Fibroblast of skin of back (primary cell): ENCODE results near the gene GADD45G. TPM values are rescaled to one million over a fixed set of nuclear protein-coding genes. Genes with fewer than 3 reads are reported as not detected.

Source experiments
- DNase-seq: peaks from one replicate; pipeline ENCODE4 v3.0.0-alpha.2; 2013
- polyA plus RNA-seq, 2 experiments: library from polyadenylated mRNA; unstranded; fragments of 120-200 nt; gene quantifications; one replicate each; pipeline ENCODE4 v1.2.1, GENCODE V29; 2013; ENCODE audit not compliant: insufficient read length in 2 of 2

Gene GADD45G, protein sequence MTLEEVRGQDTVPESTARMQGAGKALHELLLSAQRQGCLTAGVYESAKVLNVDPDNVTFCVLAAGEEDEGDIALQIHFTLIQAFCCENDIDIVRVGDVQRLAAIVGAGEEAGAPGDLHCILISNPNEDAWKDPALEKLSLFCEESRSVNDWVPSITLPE
- polyA plus RNA-seq (2013, experiment 1 of 2; ENCODE audit: insufficient read length): 0.11 TPM
- 0.40 TPM for polyA plus RNA-seq (2013, experiment 2 of 2; ENCODE audit: insufficient read length)

- DNase-seq: peak; percentile 47
These were observed at the start of gene GADD45G for GRCh38 chr9:89604729-89605464. Gene GADD45G (plus strand): TSS chr9:89605012. CDS start chr9:89605122, 110 bp downstream.

- no peak for DNase-seq
These were observed 49.8 kb upstream of the GADD45G start for GRCh38 chr9:89555036-89555415.

DNA sequence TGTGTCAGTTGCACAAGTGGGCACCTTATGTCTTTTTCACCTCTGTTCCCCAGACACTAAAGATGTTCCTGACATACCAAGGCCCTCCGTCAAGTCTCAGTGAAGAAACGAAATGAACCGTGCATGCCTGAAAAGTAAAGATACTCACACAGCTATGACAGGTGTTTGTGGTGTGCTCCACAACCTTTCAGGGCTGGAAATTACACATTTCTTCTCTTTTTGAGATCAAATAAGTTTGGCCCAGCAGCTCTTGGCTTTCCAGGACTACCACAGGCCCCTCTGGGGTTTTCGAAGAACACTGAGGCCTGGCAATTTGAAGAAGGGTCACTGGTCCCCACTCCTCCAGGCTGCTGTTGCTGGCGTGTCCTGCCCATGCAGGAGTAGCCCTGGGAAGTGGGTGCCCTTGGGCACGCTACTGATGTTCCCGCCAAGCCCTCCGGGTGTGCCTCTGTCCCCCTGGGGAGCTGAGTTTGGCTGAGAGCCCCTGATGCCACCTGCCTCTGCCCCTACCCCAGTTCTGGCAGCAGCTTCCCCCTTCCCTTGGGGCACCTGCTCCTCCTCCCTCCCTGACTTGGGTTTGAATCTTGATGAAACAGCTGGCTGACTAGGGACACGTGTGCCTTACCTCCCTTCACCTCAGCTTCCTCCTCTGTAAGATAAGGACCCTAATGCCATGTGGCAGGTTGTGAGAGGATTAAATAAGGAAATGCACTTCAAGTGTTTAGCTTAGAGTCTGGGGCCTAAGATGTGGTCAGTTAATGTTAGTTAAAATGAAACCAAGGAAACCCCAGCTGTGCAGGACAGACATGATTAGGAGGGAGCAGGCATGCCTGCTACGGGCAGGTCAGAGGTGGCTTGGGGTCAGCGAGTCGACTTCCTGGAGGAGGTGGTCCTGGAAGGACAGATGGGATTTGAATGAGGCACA, 49.1 kb upstream of the GADD45G start:
- no peak for DNase-seq

DNA sequence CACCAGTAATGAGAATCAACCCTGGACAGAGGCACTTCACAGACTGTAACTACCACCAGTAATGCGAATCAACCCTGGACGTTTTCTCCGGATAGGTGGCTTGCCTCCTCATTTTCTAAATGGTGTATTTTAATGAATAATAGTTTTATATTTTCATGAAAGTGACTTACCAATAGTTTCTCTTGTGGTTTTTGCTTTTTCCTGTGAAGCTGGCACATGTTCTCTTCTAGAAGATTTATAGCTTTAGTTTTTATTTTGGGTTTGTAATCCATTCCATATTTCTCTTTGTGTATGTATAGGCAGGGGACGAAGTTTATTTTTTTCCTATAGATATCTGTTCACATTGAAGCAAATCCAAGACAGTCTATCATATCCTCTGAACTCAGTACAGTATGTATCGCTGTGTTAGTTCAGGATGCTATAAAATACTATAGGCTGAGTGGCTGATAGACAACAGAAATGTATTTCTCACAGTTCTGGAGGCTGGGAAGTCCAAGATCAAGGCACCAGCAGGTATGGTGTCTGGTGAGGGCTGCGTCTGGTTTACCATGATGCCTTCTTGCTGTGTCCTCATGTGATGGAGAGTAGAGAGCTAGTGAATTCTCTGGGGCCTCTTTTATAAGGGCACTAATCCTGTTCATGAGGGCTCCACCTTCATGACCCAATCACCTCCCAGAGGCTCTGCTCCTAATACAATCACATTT, 46.5 kb upstream of the GADD45G start:
- DNase-seq: no peak

DNA sequence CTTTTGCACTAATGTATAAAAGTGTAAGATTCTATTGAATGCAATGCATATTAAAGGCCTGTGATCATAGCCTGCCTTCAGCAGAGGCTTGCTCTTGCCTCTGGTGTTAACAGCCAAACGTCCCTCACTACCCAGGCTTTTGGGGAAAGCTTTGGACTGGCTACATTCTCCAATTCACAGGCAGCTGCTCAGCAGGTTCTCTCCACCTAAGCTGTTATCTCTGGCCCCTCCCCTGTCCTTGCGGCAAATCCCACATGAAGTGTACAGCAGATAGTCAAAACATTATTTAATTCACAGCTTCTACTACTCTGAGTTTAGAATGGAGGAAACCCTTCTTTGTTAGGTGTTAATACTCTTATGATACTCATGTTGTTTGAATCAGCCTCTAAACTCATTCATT, 45.9 kb upstream of the GADD45G start:
- no peak for DNase-seq

GRCh38 chr9:89562186-89562814, 42.5 kb upstream of the GADD45G start:
- DNase-seq: peak; percentile 41

GRCh38 chr9:89563571-89564345, 41.1 kb upstream of the GADD45G start:
- no peak for DNase-seq

GRCh38 chr9:89564346-89564878, 40.4 kb upstream of the GADD45G start:
- no peak for DNase-seq

GRCh38 chr9:89567649-89568048, 37.2 kb upstream of the GADD45G start:
- DNase-seq: no peak

DNA sequence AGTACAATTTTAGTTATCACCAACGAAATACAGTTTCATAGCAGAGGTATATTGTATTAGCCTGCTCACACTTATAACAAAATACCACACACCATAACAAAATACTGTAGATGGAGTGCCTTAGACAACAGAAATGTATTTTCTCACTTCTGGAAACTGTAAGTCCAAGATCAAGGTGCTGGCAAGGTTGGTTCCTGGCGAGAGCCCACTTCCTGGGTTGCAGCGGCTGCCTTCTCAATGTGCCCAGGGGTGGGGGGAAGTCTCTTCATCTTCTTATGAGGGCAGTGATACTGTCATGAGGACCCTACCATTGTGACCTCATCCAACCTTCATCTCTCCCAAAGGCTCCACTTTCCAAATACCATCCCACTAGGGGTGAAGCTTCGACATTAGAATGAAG, 30.5 kb upstream of the GADD45G start:
- DNase-seq: no peak

DNA sequence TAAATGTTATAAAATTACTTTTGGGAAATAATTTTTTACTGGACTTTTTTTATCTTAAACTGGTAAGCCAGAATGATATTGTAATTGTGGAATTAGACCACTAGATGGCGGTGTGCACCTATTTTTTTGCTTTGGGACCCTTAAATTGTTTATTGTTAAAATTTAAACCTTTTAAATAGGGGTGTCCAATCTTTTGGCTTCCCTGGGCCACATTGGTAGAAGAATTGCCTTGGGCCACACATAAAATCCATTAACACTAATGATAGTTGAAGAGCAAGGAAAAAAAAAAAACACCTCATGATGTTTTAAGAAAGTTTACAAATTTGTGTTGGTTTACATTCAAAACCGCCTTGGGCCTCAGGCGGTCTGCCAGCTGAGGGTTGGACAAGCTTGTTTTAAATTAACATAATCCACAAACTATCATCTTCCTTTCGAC, 28.4 kb upstream of the GADD45G start:
- DNase-seq: peak; percentile 19

DNA sequence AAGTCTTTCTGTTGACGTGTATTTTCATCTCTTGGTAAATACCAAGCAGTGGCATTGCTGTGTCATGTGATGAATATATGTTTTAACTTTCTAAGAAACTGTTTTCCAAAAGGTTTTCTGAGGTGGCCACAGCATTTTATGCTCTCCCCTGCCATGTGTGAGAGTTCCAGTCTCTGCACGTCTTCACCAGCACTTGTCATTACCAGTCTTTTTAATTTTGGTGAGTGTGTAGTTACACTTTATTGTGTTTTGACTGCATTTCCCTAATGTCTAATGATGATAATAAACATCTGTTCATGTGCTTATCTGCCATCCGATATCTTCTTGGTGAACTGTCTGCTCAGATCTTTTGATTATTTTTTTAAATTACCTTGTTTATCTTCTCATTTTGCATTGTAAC, 27.4 kb upstream of the GADD45G start:
- no peak for DNase-seq

DNA sequence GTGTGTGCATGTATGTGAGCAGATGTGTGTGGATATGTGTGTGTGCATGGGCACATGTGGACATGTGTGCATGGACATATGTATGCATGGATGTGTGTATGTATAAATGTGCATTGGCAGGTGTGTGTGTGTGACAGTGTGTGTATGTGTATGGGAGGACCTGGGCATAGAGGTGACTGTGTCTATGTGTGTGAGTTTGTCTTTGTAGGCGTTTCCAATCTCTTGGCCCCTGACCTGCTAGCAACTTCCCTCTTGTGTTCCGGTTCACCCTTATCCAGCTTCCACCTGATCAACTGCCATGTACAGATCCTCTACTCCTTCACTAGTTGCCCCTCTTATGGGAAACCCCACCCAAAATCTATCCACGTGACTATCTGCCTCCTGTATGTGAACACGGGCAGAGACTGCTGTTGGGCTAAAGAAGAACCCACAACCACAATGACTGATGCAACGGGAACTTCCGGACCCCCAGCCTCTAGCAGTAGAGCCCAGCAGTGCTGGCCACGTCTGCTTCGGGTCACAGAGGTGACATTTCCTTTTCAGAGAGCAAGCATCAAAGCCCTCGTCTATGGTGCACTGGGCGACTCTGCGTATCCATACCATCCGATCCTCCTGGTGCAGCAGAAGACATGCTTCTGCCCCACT, 24.9 kb upstream of the GADD45G start:
- no peak for DNase-seq

DNA sequence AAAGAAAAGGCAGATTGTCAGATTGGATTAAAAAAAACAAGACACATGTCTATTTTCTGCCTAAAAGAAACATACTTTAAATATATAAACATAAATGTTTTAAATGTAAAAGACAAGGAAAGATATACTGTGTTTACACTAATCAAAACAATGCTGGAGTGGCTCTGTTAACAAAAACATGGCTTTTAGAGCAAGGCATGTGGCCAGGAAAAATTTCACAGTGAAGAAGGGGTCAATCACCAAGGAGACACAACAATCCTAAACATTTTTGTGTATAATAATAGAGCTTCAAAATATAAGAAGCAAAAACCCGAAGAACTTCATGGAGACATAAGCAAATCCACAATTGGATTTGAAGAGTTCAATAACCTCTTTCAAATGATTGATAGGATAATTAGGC, 18.5 kb upstream of the GADD45G start:
- DNase-seq: no peak

DNA sequence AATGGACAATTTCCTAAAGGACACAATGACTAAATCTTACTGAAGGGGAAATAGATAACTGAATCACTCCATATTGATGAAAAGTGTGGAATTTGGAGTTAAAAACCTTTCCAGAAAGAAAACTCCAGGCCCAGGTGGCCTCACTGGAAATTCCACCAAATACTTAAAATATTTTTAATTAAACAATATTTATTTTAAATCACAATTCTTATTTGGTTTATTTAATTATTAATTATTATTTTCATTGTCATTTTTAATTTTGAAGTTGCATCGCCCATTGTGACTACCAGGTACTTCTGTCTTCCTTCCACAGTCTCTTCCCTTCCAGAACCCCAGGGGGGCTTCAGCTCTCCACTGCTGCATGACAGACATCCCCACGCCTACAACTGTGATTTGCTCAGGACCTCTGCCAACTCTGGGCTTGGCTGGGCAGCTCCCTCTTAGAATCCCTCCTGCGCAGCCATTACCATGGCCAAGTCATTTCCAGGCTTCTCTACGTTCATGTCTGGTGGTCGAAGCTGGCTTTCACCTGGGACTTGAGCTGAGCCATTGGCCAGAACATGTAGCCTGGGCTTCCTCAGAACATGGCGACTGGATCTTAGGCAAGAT, 16.4 kb upstream of the GADD45G start:
- DNase-seq: no peak

DNA sequence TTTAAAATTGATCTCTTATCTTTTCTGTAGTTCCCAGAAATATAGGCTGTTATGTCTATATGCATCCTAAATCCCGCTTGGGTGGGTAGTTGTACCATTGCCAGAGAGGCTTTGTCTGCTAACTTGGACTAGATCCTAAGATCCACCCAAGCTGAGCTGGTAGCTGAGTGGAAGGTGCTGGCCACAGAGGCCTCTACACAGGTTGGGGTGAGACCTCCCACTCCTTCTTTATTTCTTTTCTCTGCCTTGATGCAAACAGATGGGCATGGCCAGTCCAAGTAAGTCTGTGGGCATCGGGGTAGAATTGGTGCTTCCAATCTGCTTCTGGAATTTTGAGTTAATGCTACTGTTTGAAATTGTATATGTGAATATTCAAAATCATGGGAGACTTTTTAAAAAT, 14.4 kb upstream of the GADD45G start:
- DNase-seq: no peak

GRCh38 chr9:89591274-89592212, 13.3 kb upstream of the GADD45G start:
- DNase-seq: no peak

DNA sequence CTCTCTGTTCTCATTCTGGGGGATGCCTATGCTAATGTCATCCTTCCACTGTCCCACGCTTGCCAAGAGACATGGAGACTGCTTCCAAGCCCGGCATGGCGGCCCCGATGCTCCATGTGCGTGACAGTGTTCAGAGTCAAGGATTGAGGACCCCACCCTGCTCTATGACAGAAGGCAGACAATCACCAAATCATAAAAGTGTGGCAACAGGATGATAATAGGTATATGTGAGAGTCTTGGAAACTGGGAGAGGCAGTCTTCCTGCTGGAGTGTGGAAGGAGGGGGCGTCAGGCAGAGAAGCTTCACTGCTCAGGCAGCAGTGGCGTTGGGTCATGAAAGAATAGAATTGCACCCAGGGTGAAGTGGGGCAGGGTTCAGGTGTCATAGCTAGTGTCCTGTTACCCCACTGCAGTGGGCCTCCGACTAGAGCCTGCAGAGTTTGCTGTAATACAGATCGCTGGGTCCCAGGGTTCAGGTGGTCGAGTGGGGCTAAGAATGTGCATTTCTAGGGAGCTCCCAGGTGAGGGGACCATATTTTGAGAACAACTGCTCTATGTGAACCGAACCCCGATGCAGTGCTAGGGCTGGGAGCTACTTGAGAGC, 12.5 kb upstream of the GADD45G start:
- no peak for DNase-seq
